Right cardiac atrium (tissue), 5 donors: ENCODE data around the gene AOPEP. TPM values are rescaled to one million over a fixed set of nuclear protein-coding genes. Genes with fewer than 3 reads are reported as not detected.
A peak's percentile ranks its signal among the peaks of the same experiment; 100 is the strongest.

Experiments
- ATAC-seq, 2 donors: fragments of 200-7000 bp; cut with Tn5 transposase; one replicate each; pipeline versions ENCODE4 v1.8.0 to v1.9.1; 2020; ENCODE audit warnings: moderate library complexity in 2 of 2, mild to moderate bottlenecking in 1 of 2
- DNase-seq, 3 donors: peaks; one replicate each; pipeline ENCODE4 v3.0.0-alpha.2; 2020
- H3K27ac ChIP-seq: one replicate; pipeline ENCODE4 v1.5.1; 2013; ENCODE audit warnings: mild to moderate bottlenecking, low read length, control low read depth, moderate library complexity
- H3K27me3 ChIP-seq: one replicate; pipeline ENCODE4 v1.6.1; 2013; ENCODE audit not compliant: control insufficient read depth, insufficient read depth
- H3K4me1 ChIP-seq: one replicate; pipeline ENCODE4 v1.6.1; 2013; ENCODE audit warnings: low read length; ENCODE audit not compliant: control insufficient read depth, insufficient read depth
- H3K4me3 ChIP-seq: one replicate; pipeline ENCODE4 v1.5.1; 2013; ENCODE audit warnings: low read length, control low read depth
- H3K9me3 ChIP-seq: one replicate; pipeline ENCODE4 v1.6.1; 2013; ENCODE audit warnings: low read length; ENCODE audit not compliant: control insufficient read depth
- WGBS: extraction: QIAGEN DNeasy Blood & Tissue Kit; methylation state at CpG from one replicate; pipeline ENCODE4 v1.1.7; 2013; 5-methylcytosine and 5-hydroxymethylcytosine counted together
- intact Hi-C, 4 donors: fragments of 100-400 bp; cut with DNase I; formaldehyde crosslinking; loops; one replicate each; pipeline versions ENCODE4 v1.11.0 to v1.14.0; 2022 to 2023
- polyA plus RNA-seq: library from polyadenylated mRNA; stranded (reverse); fragments of 200-250 nt; gene quantifications from one replicate; pipeline ENCODE4 v1.2.3, GENCODE V29; 2013
- total RNA-seq, 4 donors: library from RNA; stranded (reverse); fragmentation: NEBNext Ultra II Directional; extraction: Animal tissue kit (Norgen Biotek cat#: 25700); gene quantifications; one replicate each; pipeline ENCODE4 v1.2.1, GENCODE V29; 2021
- donor health status: healthy with polysubstance abuse.
- donor health status: DM: no; HTN: yes; CAD: no.
- donor health status: DM: no; HTN: no; CAD: no.
- donor health status: DM: no; HTN: yes; CAD: no; lungs with severe emphysema.
- donor health status: DM: yes; HTN: yes; CAD: no.

AOPEP gene
- total and polyA plus RNA-seq, 5 donors, result 124 to 170 (median 154) TPM

DNA sequence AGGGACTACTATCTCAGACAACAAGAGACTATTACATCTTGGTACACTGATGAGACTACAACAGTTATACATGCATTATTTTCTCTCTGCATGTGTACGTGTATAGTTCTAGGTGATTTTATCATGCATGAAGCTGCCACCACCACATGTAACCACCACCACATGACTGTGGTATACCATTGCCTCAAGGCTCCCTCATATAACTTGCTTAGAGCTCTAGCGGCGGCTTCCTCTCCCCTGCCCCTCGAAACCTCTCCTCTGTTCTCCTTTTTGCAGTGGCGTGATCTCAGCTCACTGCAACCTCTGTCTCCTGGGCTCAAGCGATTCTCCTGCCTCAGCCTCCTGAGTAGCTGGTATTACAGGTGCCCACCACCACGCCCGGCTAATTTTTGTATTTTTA is 162.3 kb downstream of the AOPEP start:
- 95% methylated on average over 8 of the region's 8 CpGs for WGBS
- intact Hi-C loops, result no loop called here
- no peak overlapping the region for H3K27ac ChIP-seq
- DNase-seq (no peak), ATAC-seq (no peak)
- peaks cover 3% of the 10 kb centered on the region for H3K4me1 ChIP-seq
- H3K9me3 ChIP-seq, result no peaks in the 10 kb centered on the region
- no peaks in the 10 kb centered on the region for H3K27me3 ChIP-seq
- no peak overlapping the region for H3K4me3 ChIP-seq

DNA sequence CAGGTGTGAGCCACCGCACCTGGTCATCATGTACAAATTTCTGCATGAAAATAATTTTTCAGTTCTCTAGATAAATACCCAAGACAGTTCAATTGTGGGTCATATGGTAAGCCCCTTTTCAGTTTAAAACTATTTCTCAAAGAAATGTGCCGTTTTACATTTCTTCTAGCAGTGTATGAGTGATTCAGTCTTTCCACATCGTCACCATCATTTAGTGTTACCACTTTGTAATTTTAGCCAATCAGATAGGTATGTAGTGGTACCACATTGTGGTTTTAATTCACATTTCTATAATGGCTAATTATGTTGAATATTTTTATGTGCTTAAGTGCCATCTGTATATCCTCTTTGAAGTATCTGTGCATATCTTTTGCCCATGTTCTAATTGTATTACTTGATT is 163.1 kb downstream of the AOPEP start:
- intact Hi-C loops, result no loop called here
- Histone ChIP-seq H3K4me3 (no peak overlapping the region), H3K27ac (no peak overlapping the region), H3K27me3 (no peaks in the 10 kb centered on the region), H3K9me3 (no peaks in the 10 kb centered on the region), H3K4me1 (peaks cover 3% of the 10 kb centered on the region)
- WGBS, result 95% methylated on average over 3 of the region's 3 CpGs
- DNase-seq (no peak), ATAC-seq (no peak)

DNA sequence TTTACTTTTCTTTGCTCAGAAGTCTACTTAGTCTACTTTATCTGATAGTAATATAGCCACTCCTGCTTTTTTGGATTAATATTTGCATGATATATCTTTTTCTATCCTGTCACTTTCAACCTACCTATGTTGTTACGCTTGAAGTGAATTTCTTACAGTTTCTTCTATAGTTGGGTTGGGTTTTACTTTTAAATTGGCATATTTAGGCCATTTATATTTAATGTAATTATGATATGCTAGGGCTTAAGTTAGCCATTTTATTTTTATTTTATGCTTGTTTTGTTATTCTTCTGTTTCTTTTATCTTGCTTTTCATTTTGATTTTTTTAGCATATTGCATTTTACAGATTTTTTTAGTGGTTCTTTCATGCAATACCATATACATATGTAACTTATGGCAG is 164.7 kb downstream of the AOPEP start:
- H3K4me3 ChIP-seq, result no peak overlapping the region
- no peak for ATAC-seq
- DNase-seq, result no peak
- H3K27me3 ChIP-seq, result no peaks in the 10 kb centered on the region
- H3K4me1 ChIP-seq, result no peaks in the 10 kb centered on the region
- no peaks in the 10 kb centered on the region for H3K9me3 ChIP-seq
- WGBS, result 99% methylated on average over 1 of the region's 1 CpG
- no peak overlapping the region for H3K27ac ChIP-seq
- intact Hi-C loops, result no loop called here

DNA sequence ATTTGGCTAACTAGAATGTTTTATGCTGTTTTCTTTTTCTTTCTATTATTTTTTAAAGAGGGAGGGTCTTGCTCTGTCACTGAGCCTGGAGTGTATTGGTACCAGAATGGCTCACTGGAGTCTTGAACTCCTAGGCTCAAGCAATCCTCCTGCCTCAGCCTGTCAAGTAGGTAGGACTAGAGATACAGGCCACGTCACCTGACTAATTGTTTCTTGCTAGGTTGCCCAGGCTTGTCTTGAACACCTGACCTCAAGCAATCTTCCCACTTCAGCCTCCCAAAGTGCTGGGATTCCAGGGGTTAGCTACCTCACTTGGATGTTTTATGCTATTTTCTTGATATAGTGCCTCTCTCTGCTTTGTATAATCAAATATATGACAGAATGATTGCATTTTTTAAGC is 166.2 kb downstream of the AOPEP start:
- intact Hi-C loops, result no loop called here
- Histone ChIP-seq H3K27ac (no peak overlapping the region), H3K9me3 (no peaks in the 10 kb centered on the region), H3K4me3 (no peak overlapping the region), H3K4me1 (no peaks in the 10 kb centered on the region), H3K27me3 (no peaks in the 10 kb centered on the region)
- WGBS, result 95% methylated on average over 1 of the region's 1 CpG
- no peak for ATAC-seq
- no peak for DNase-seq

DNA sequence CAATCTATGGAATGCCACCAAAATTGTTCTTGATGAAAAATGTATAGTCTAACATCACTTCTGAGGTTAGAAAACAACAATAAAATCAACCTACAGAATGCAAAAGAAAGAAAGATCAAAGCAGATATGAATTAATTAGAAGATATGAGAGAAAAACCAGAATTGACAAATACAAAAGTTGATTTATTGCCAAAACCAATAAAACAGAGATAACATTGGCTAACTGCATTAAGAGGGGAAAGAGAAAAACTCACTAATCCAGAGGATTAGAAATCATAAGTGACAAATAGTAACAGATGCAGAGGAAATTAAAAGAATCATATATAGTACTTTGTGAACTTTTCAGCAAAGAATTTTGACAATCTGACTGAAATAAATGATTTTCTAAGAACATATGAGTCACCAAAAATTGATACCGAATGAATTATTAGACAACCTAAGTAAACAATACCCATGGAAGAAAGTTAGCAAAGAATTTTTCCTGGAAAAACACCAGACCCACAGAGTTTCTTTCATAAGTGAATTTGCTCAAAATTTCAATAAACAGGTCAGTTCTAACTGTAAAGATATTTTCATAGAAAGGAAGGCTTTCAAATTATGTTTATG is 167.7 kb downstream of the AOPEP start:
- ATAC-seq, result no peak
- Histone ChIP-seq H3K27ac (no peak overlapping the region), H3K4me1 (no peaks in the 10 kb centered on the region), H3K27me3 (no peaks in the 10 kb centered on the region), H3K9me3 (no peaks in the 10 kb centered on the region), H3K4me3 (no peak overlapping the region)
- intact Hi-C loops, result no loop called here
- WGBS, result 58% methylated on average over 1 of the region's 1 CpG
- no peak for DNase-seq

DNA sequence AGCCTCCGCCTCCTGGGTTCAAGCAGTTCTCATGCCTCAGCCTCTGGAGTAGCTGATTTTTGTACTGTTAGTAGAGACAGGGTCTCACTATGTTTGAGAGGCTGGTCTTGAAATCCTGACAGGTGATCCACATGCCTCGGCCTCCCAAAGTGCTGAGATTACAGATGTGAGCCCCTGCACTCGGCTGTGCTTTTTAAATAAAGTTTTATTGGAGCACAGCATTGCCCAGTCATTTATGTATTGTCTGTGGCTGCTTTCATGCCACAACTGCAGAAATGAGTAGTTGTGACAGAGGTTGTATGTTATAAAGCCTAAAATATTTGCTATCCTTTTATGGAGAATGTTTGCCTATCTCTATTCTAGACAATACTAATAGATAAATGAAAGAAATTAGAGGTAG is 169.2 kb downstream of the AOPEP start:
- Histone ChIP-seq H3K27me3 (no peaks in the 10 kb centered on the region), H3K4me3 (no peak overlapping the region), H3K27ac (no peak overlapping the region), H3K4me1 (no peaks in the 10 kb centered on the region), H3K9me3 (no peaks in the 10 kb centered on the region)
- no peak for DNase-seq
- 66% methylated on average over 3 of the region's 3 CpGs for WGBS
- ATAC-seq, result no peak
- intact Hi-C loops, result no loop called here

DNA sequence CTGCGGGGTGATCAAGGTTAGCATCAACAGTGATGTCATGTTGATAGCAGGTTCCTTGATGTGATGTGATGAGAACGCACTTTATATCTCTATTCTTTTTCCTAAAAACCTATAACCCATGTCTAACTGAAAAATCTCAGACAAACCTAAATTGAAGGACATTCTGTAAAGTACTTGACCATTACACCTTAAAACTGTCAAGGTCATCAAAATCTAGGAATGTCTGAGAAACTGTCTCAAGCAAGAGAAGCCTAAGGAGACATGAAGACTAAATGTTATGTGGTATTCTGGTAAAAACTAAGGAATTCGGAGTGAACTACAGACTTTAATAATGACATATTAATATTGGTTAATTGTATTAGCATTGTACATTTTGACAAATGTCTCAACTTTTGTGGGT is 170.0 kb downstream of the AOPEP start:
- WGBS, result 95% methylated on average over 3 of the region's 3 CpGs
- no peak for ATAC-seq
- intact Hi-C loops, result no loop called here
- no peaks in the 10 kb centered on the region for H3K4me1 ChIP-seq
- no peaks in the 10 kb centered on the region for H3K9me3 ChIP-seq
- DNase-seq, result no peak
- H3K27me3 ChIP-seq, result no peaks in the 10 kb centered on the region
- no peak overlapping the region for H3K4me3 ChIP-seq
- H3K27ac ChIP-seq, result no peak overlapping the region

DNA sequence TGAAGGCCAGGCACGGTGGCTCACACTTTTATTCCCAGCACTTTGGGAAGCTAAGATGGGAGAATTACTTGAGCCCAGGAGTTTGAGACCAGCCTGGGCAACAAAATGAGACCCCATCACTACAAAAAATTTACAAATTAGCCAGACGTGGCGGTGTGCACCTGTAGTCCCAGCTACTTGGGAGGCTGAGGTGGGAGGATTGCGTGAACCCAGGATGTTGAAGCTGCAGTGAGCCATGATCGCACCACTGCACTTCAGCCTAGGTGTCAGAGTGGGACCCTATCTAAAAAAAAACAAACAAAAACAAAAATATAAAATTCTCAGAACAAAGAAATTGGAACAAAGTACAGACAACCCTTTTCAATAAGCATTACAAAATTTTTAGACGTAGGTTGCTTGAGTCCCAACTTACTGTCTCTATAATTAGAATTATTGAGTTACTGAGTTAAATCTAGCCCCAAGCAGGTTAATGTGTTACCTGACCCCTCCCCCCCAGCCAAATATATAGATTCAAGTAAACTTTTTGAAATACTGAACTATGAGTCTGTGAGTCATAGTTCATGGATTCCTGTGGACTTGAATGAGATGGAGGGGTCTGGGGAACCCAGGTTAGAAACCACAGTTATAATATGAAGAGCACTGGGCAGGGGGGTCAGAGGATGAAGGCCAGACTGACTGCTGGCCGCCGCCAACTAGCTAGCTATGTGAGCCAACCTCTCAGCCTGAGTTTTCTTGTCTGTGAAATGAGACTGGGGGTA is 173.1 kb downstream of the AOPEP start:
- DNase-seq (no peak), ATAC-seq (no peak)
- no peaks in the 10 kb centered on the region for H3K4me1 ChIP-seq
- H3K27me3 ChIP-seq, result no peaks in the 10 kb centered on the region
- WGBS, result 97% methylated on average over 8 of the region's 8 CpGs
- H3K4me3 ChIP-seq, result no peak overlapping the region
- H3K27ac ChIP-seq, result no peak overlapping the region
- intact Hi-C loops, result no loop called here
- no peaks in the 10 kb centered on the region for H3K9me3 ChIP-seq

DNA sequence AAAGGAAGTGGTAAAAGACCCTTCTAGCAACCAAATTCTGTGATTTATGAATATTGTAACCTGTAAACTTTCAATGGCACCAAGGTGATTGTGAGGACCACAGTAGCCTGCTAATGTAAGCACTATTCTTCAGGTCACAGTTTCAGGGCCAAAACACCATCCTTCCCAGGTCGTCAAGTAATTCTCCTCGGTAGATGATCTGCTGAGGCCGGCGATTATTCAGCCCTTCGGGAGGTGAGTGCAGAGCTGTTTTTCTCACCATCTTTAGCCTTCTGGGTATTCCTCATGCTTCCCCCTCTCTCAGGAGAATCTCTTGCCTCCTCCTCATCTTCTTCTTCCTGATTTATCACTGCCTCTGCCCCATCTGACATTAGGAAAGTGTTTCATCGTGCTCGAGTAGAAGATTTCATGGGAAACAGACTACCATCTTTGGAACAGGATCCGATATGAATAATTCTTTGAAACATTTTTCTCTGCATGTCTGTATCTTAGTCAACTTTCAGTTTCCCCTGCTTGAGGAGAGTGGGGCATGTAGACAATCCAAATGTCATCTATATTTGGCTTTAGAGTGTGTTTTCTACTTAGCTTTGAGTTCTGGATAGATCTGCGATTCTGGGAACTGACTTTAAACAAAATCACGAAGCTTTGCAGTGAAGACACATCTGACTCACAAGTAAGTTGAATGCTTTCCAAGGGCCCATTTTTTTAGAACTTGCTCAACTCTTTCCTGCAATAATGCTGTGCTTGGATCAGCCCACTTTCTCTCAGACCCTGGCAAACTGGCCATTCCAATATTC is 173.9 kb downstream of the AOPEP start:
- H3K4me1 ChIP-seq, result no peaks in the 10 kb centered on the region
- no peak for DNase-seq
- H3K27me3 ChIP-seq, result no peaks in the 10 kb centered on the region
- no peak overlapping the region for H3K4me3 ChIP-seq
- H3K9me3 ChIP-seq, result no peaks in the 10 kb centered on the region
- intact Hi-C loops, result no loop called here
- H3K27ac ChIP-seq, result peak overlapping the region; percentile 77
- peak; percentile 81 to 89 for ATAC-seq
- 60% methylated on average over 10 of the region's 10 CpGs for WGBS

DNA sequence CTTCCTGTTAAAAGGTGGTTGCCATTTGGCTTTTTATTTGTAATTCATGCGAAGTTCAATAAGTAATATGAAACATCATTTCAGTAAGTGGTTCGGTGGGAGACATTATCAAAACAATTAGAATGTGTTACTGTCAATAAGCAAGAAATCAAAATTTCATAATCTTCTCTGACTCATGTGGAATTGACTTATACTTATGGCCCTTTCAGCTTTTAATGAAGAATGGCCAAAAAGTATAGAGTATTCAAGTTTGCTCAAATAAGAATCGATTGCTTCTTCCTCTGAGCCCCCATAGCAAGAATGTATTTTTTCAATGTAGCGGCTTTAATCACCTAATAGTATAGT is 174.5 kb downstream of the AOPEP start:
- H3K27me3 ChIP-seq, result no peaks in the 10 kb centered on the region
- no peak overlapping the region for H3K4me3 ChIP-seq
- H3K4me1 ChIP-seq, result no peaks in the 10 kb centered on the region
- intact Hi-C loops, result no loop called here
- peak in 1 of 2 donors; percentile 23 for ATAC-seq
- H3K27ac ChIP-seq, result no peak overlapping the region
- no peaks in the 10 kb centered on the region for H3K9me3 ChIP-seq
- WGBS, result 62% methylated on average over 4 of the region's 4 CpGs
- no peak for DNase-seq

DNA sequence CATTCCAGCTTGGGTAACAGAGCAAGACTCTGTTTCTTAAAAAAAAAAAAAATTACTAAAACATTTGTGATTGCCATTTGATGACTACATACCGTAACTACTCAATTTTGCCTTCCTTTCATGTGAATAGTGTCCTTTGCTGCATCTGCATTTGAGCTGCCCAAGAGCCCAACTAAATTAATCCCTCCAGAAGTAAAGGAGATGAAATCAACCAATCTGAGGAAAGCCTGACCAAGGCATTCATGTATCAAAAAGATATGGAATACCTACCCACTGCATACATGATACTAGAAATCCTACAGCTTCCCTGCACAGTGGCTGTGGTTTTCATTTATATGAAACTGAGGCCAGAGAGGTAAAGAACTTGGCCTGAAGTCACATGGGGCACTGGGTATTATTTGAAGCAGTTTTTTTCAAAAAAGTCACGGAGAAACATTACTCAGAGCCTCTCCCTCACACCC is 177.5 kb downstream of the AOPEP start:
- Histone ChIP-seq H3K27ac (no peak overlapping the region), H3K4me1 (peaks cover 11% of the 10 kb centered on the region), H3K27me3 (no peaks in the 10 kb centered on the region), H3K9me3 (no peaks in the 10 kb centered on the region), H3K4me3 (no peak overlapping the region)
- intact Hi-C loops, result no loop called here
- ATAC-seq (no peak), DNase-seq (no peak)
- 90% methylated on average over 2 of the region's 2 CpGs for WGBS
